Renal pelvis (tissue), 3 donors: Measurements from ENCODE around the gene HLA-DQB1. TPM values are rescaled to one million over a fixed set of nuclear protein-coding genes. Genes with fewer than 3 reads are reported as not detected.

Experiments used
- polyA plus RNA-seq, 3 donors: library from polyadenylated mRNA; unstranded; fragments of 120-200 nt; gene quantifications; one replicate each; pipeline ENCODE4 v1.2.1, GENCODE V29; 2013; ENCODE audit not compliant: insufficient read length in 3 of 3

HLA-DQB1 gene
- polyA plus RNA-seq, 3 donors, result 8.1 to 13.7 (median 10.6) TPM

Other genes starting within 250 kb of the HLA-DQB1 start
- 10 to 100 TPM; 45.8 to 74.9 (median 58.4) TPM for gene HLA-DRA, start 226.8 kb downstream of the HLA-DQB1 start, polyA plus RNA-seq
- gene HLA-DRB5, start 136.4 kb downstream of the HLA-DQB1 start, polyA plus RNA-seq, result 10 to 100 TPM in 2 of 3 donors, 1 to 10 TPM in 1; 2.3 to 30.7 (median 26.6) TPM
- 10 to 100 TPM; 23.9 to 53.1 (median 48.7) TPM for gene HLA-DRB1, start 76.8 kb downstream of the HLA-DQB1 start, polyA plus RNA-seq
- 1 to 10 TPM; 1.7 to 4.5 (median 2.5) TPM for gene HLA-DQA1, start 29.3 kb downstream of the HLA-DQB1 start, polyA plus RNA-seq
- 1 to 10 TPM in 1 of 3 donors, under 1 TPM in 2; 0.14 to 1.2 (median 0.36) TPM for gene HLA-DQA2, start 74.7 kb upstream of the HLA-DQB1 start, polyA plus RNA-seq
- 1 to 10 TPM in 2 of 3 donors, under 1 TPM in 1; 0.52 to 2.0 (median 1.5) TPM for gene HLA-DQB2, start 96.9 kb upstream of the HLA-DQB1 start, polyA plus RNA-seq
- gene HLA-DOB, start 150.3 kb upstream of the HLA-DQB1 start, polyA plus RNA-seq, result under 1 TPM; 0.17 to 0.31 (median 0.18) TPM
- 10 to 100 TPM in 2 of 3 donors, 1 to 10 TPM in 1; 9.9 to 13.1 (median 10.5) TPM for gene TAP2, start 172.1 kb upstream of the HLA-DQB1 start, polyA plus RNA-seq
- gene PSMB8, start 177.4 kb upstream of the HLA-DQB1 start, polyA plus RNA-seq, result 10 to 100 TPM; 21.2 to 22.0 (median 21.4) TPM
- 10 to 100 TPM in 1 of 3 donors, 1 to 10 TPM in 2; 8.6 to 11.0 (median 9.3) TPM for gene TAP1, start 187.0 kb upstream of the HLA-DQB1 start, polyA plus RNA-seq
- 1 to 10 TPM; 5.2 to 5.8 (median 5.5) TPM for gene PSMB9, start 187.5 kb upstream of the HLA-DQB1 start, polyA plus RNA-seq